CD14-positive monocyte (primary cell): ENCODE data around the gene MACC1. TPM values are rescaled to one million over a fixed set of nuclear protein-coding genes. Genes with fewer than 3 reads are reported as not detected.

Experiments
- DNase-seq, 3 donors: peaks; one replicate each; pipeline ENCODE4 v3.0.0-alpha.2; 2011 to 2022
- H2AFZ ChIP-seq: 2 replicates; pipeline ENCODE4 v1.6.0; 2012; ENCODE audit warnings: mild to moderate bottlenecking, low read depth, low read length, inconsistent platforms; ENCODE audit not compliant: insufficient read depth, poor library complexity, severe bottlenecking
- H3K27ac ChIP-seq, 2 donors: 1 replicate in 1 of 2; 2 replicates in 1 of 2; pipeline ENCODE4 v1.5.1; 2012 to 2013; ENCODE audit warnings: low read length in 2 of 2, control low read depth in 1 of 2, inconsistent platforms in 1 of 2, low read depth in 1 of 2, mild to moderate bottlenecking in 1 of 2
- H3K27me3 ChIP-seq, 2 donors: one replicate each; pipeline versions ENCODE4 v1.6.0 to v1.6.1; 2011 to 2013; ENCODE audit warnings: low read length in 2 of 2; ENCODE audit not compliant: control insufficient read depth in 2 of 2, insufficient read depth in 2 of 2
- H3K36me3 ChIP-seq, 2 donors: replicated peaks in 1 of 2; 1 replicate in 1 of 2; 2 replicates in 1 of 2; pipeline versions ENCODE4 v1.5.1 to v1.6.1; 2012 to 2013; ENCODE audit warnings: low read length in 2 of 2, control low read depth in 1 of 2, inconsistent platforms in 1 of 2, mild to moderate bottlenecking in 1 of 2; ENCODE audit not compliant: insufficient read depth in 2 of 2, control insufficient read depth in 1 of 2
- H3K4me1 ChIP-seq, 2 donors: 1 replicate in 1 of 2; 2 replicates in 1 of 2; pipeline versions ENCODE4 v1.5.1 to v1.6.1; 2012 to 2013; ENCODE audit warnings: low read length in 2 of 2, control low read depth in 1 of 2, inconsistent platforms in 1 of 2, mild to moderate bottlenecking in 1 of 2, moderate library complexity in 1 of 2; ENCODE audit not compliant: insufficient read depth in 2 of 2, control insufficient read depth in 1 of 2
- H3K4me2 ChIP-seq: replicated peaks from 2 replicates; pipeline ENCODE3; 2012; ENCODE audit warnings: low read length, moderate library complexity, mild to moderate bottlenecking; ENCODE audit not compliant: poor library complexity, severe bottlenecking; ENCODE audit errors: extremely low read depth
- H3K4me3 ChIP-seq, 3 experiments: fragments of 200-600 bp in 1 of 3; sonication (generic) in 1 of 3; replicated peaks in 1 of 3; 1 replicate in 2 of 3; 2 replicates in 1 of 3; pipeline ENCODE4 v1.5.1; 2011 to 2013; ENCODE audit warnings: low read length in 3 of 3, mild to moderate bottlenecking in 3 of 3, control low read depth in 2 of 3, low read depth in 2 of 3, inconsistent platforms in 1 of 3, moderate library complexity in 1 of 3
- H3K79me2 ChIP-seq: 2 replicates; pipeline ENCODE4 v1.6.0; 2012; ENCODE audit warnings: mild to moderate bottlenecking, control low read depth, inconsistent platforms, low read length, moderate library complexity; ENCODE audit not compliant: insufficient read depth
- H3K9ac ChIP-seq: 2 replicates; pipeline ENCODE4 v1.6.0; 2017; ENCODE audit warnings: low read length, mild to moderate bottlenecking; ENCODE audit not compliant: insufficient read depth, poor library complexity, severe bottlenecking
- H3K9me3 ChIP-seq, 2 donors: replicated peaks in 1 of 2; 1 replicate in 1 of 2; 2 replicates in 1 of 2; pipeline versions ENCODE4 v1.5.1 to v1.6.1; 2012 to 2013; ENCODE audit warnings: low read length in 2 of 2, control low read depth in 1 of 2; ENCODE audit not compliant: control insufficient read depth in 1 of 2, insufficient read depth in 1 of 2
- H4K20me1 ChIP-seq: 2 replicates; pipeline ENCODE4 v1.6.0; 2012; ENCODE audit warnings: mild to moderate bottlenecking, low read length, control low read depth, moderate library complexity; ENCODE audit not compliant: insufficient read depth
- H3K27ac Mint-ChIP-seq, 7 donors: one replicate each; pipeline ENCODE4 v1.8.0; 2020; ENCODE audit warnings: mild to moderate bottlenecking in 7 of 7, mixed read lengths in 7 of 7, moderate library complexity in 6 of 7, inconsistent platforms in 2 of 7
- H3K27me3 Mint-ChIP-seq, 3 donors: one replicate each; pipeline ENCODE4 v1.8.0; 2021 to 2022; ENCODE audit warnings: low read depth in 3 of 3, mild to moderate bottlenecking in 3 of 3, mixed read lengths in 3 of 3, moderate library complexity in 3 of 3, inconsistent platforms in 1 of 3
- H3K36me3 Mint-ChIP-seq, 2 donors: one replicate each; pipeline ENCODE4 v1.8.0; 2020; ENCODE audit warnings: mixed read lengths in 2 of 2, inconsistent platforms in 1 of 2, mild to moderate bottlenecking in 1 of 2
- H3K4me1 Mint-ChIP-seq: one replicate; pipeline ENCODE4 v1.8.0; 2020; ENCODE audit warnings: mild to moderate bottlenecking, mixed read lengths
- H3K4me3 Mint-ChIP-seq, 2 donors: one replicate each; pipeline ENCODE4 v1.8.0; 2020; ENCODE audit warnings: mild to moderate bottlenecking in 2 of 2, mixed read lengths in 2 of 2, moderate library complexity in 1 of 2
- H3K9me3 Mint-ChIP-seq, 7 donors: one replicate each; pipeline ENCODE4 v1.8.0; 2020 to 2022; ENCODE audit warnings: mixed read lengths in 7 of 7, mild to moderate bottlenecking in 6 of 7, moderate library complexity in 6 of 7, inconsistent platforms in 2 of 7
- WGBS: methylation state at CpG from one replicate; pipeline ENCODE4 v1.1.5; 2013; ENCODE audit warnings: missing lambda C conversion rate; ENCODE audit not compliant: insufficient coverage; 5-methylcytosine and 5-hydroxymethylcytosine counted together
- intact Hi-C, 2 donors: fragments of 100-400 bp; cut with micrococcal nuclease; formaldehyde crosslinking; loops; one replicate each; pipeline versions ENCODE4 v1.15.0 to v1.15.1; 2023
- polyA plus RNA-seq, 3 donors: library from polyadenylated mRNA; depleted of rRNA in 1 of 3; unstranded in 2 of 3; stranded (reverse) in 1 of 3; fragments of 300-500 nt in 2 of 3; fragments of >200 nt in 1 of 3; fragmentation: Illumina TruSeq in 2 of 3; gene quantifications; 1 replicate in 2 of 3; 2 replicates in 1 of 3; pipeline ENCODE4 v1.2.3, GENCODE V29; 2012 to 2021
- TF ChIP-seq, protein P1 (sequence below): fragments of 200-600 bp; IDR thresholded peaks from one replicate; pipeline ENCODE4 v1.8.0; 2022; ENCODE audit warnings: antibody characterized with exemption, mild to moderate bottlenecking

MACC1 gene
- polyA plus RNA-seq, 3 donors = not detected

- Histone ChIP-seq H3K4me2 (no peak overlapping the region), H3K4me1 (peaks cover 43 to 62% of the 10 kb centered on the region in 2 donors), H3K79me2 (no peaks in the 10 kb centered on the region), H4K20me1 (no peaks in the 10 kb centered on the region), H3K4me3 (no peak overlapping the region), H3K27me3 (no peaks in the 10 kb centered on the region), H3K9ac (no peak overlapping the region), H3K9me3 (no peaks in the 10 kb centered on the region), H3K36me3 (no peaks in the 10 kb centered on the region), H3K27ac (peak overlapping the region in 1 of 2 donors; percentile 30), H2AFZ (no peak overlapping the region)
- intact Hi-C loops = no loop called here
- Mint-ChIP-seq H3K36me3 (no peaks in the 10 kb centered on the region), H3K9me3 (no peaks in the 10 kb centered on the region), H3K27ac (peak overlapping the region in 5 of 7 donors; percentile 28 to 91 (median 83)), H3K27me3 (peaks cover 0 to 2% (median 0%) of the 10 kb centered on the region in 3 donors), H3K4me1 (peaks cover 55% of the 10 kb centered on the region), H3K4me3 (no peak overlapping the region)
- no peak for DNase-seq
- TF ChIP-seq, protein P1, sequence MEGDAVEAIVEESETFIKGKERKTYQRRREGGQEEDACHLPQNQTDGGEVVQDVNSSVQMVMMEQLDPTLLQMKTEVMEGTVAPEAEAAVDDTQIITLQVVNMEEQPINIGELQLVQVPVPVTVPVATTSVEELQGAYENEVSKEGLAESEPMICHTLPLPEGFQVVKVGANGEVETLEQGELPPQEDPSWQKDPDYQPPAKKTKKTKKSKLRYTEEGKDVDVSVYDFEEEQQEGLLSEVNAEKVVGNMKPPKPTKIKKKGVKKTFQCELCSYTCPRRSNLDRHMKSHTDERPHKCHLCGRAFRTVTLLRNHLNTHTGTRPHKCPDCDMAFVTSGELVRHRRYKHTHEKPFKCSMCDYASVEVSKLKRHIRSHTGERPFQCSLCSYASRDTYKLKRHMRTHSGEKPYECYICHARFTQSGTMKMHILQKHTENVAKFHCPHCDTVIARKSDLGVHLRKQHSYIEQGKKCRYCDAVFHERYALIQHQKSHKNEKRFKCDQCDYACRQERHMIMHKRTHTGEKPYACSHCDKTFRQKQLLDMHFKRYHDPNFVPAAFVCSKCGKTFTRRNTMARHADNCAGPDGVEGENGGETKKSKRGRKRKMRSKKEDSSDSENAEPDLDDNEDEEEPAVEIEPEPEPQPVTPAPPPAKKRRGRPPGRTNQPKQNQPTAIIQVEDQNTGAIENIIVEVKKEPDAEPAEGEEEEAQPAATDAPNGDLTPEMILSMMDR = no peak
- WGBS = no CpG with 5 or more reads among the region's 1 CpG
These were observed 18.9 kb downstream of the MACC1 start for GRCh38 chr7:20198260-20198659.

- no peak overlapping the region for H3K9ac ChIP-seq
- H2AFZ ChIP-seq = no peak overlapping the region
- no peaks in the 10 kb centered on the region for H3K9me3 ChIP-seq
- no peak overlapping the region for H3K4me3 ChIP-seq
- H3K9me3 Mint-ChIP-seq = no peaks in the 10 kb centered on the region
- H3K27ac ChIP-seq = peak overlapping the region in 1 of 2 donors; percentile 30
- no peak overlapping the region for H3K4me3 Mint-ChIP-seq
- H4K20me1 ChIP-seq = no peaks in the 10 kb centered on the region
- DNase-seq = peak in 1 of 3 donors; percentile 32
- H3K4me1 ChIP-seq = peaks cover 43 to 62% of the 10 kb centered on the region in 2 donors
- H3K27me3 Mint-ChIP-seq = peaks cover 0 to 2% (median 0%) of the 10 kb centered on the region in 3 donors
- no peaks in the 10 kb centered on the region for H3K36me3 ChIP-seq
- no peaks in the 10 kb centered on the region for H3K79me2 ChIP-seq
- H3K4me2 ChIP-seq = no peak overlapping the region
- H3K27ac Mint-ChIP-seq = peak overlapping the region in 5 of 7 donors; percentile 15 to 91 (median 83)
- H3K4me1 Mint-ChIP-seq = peaks cover 55% of the 10 kb centered on the region
- TF ChIP-seq, protein P1 = peak; percentile 75
- no peaks in the 10 kb centered on the region for H3K27me3 ChIP-seq
- intact Hi-C loops = no loop called here
- no peaks in the 10 kb centered on the region for H3K36me3 Mint-ChIP-seq
These were observed 19.3 kb downstream of the MACC1 start for GRCh38 chr7:20197837-20198236.
